HEK293 (cell line): Measurements from ENCODE around the gene IREB2.

Source experiments
- CTCF ChIA-PET: fragments of 350-600 bp; formaldehyde crosslinking; extraction: SDS; loops from one replicate; lab custom pipeline; 2021; ENCODE audit warnings: antibody characterized with exemption; lab: Yijun Ruan, JAX
- POLR2A ChIA-PET: fragments of 300-600 bp; formaldehyde crosslinking; extraction: SDS; loops from one replicate; lab custom pipeline; 2020; ENCODE audit warnings: antibody characterized with exemption, inconsistent platforms; lab: Yijun Ruan, JAX
- H3K27ac ChIP-seq: fragments of 200-500 bp; sonication (Bioruptor generic); 2 replicates; pipeline ENCODE4 v1.5.1; 2014; ENCODE audit warnings: low read depth, low read length, control low read depth, inconsistent platforms; ENCODE audit errors: extremely low read depth
- H3K36me3 ChIP-seq, 2 experiments: fragments of 200-500 bp in 1 of 2; sonication (Bioruptor generic) in 1 of 2; 1 replicate in 1 of 2; 2 replicates in 1 of 2; pipeline ENCODE4 v1.5.1; 2014 to 2017; ENCODE audit warnings: inconsistent platforms in 2 of 2, low read length in 2 of 2; ENCODE audit not compliant: control insufficient read depth in 2 of 2, insufficient read depth in 1 of 2
- H3K4me1 ChIP-seq: fragments of 200-500 bp; sonication (Bioruptor generic); 2 replicates; pipeline ENCODE4 v1.5.1; 2014; ENCODE audit warnings: mild to moderate bottlenecking, low read length, inconsistent platforms; ENCODE audit not compliant: control insufficient read depth, insufficient read depth
- H3K4me3 ChIP-seq: 2 replicates; pipeline ENCODE4 v1.5.1; 2011; ENCODE audit warnings: low read depth, mild to moderate bottlenecking, control low read depth, low read length, moderate library complexity
- H3K9me3 ChIP-seq: fragments of 200-500 bp; sonication (Bioruptor generic); 2 replicates; pipeline ENCODE4 v1.5.1; 2014; ENCODE audit warnings: low read depth, low read length, inconsistent platforms; ENCODE audit not compliant: control insufficient read depth, insufficient read depth
- GLI4 ChIP-seq: fragments of 450-650 bp; formaldehyde crosslinking; IDR thresholded peaks from 2 replicates; pipeline ENCODE4 v1.5.1; 2016; ENCODE audit warnings: missing biosample characterization, missing genetic modification characterization
- HOXA7 ChIP-seq: sonication (generic); formaldehyde crosslinking; IDR thresholded peaks from 2 replicates; pipeline ENCODE4 v1.8.1; 2022; ENCODE audit warnings: missing genetic modification reagents, borderline replicate concordance
- ZBTB21 ChIP-seq: fragments of 450-650 bp; formaldehyde crosslinking; IDR thresholded peaks from 2 replicates; pipeline ENCODE4 v1.5.1; 2017; ENCODE audit warnings: missing biosample characterization, missing genetic modification characterization
- ZBTB7A ChIP-seq: fragments of 450-650 bp; formaldehyde crosslinking; IDR thresholded peaks from 2 replicates; pipeline ENCODE4 v1.5.1; 2016; ENCODE audit warnings: low read depth, missing biosample characterization, missing genetic modification characterization
- ZFP41 ChIP-seq: fragments of 450-650 bp; formaldehyde crosslinking; IDR thresholded peaks from 2 replicates; pipeline ENCODE4 v1.5.1; 2016; ENCODE audit warnings: missing biosample characterization, missing genetic modification characterization, borderline replicate concordance
- ZNF211 ChIP-seq: fragments of 450-650 bp; formaldehyde crosslinking; IDR thresholded peaks from 2 replicates; pipeline ENCODE4 v1.5.1; 2016; ENCODE audit warnings: low read depth, missing biosample characterization, missing genetic modification characterization
- ZNF266 ChIP-seq: fragments of 450-650 bp; formaldehyde crosslinking; IDR thresholded peaks from 2 replicates; pipeline ENCODE4 v1.5.1; 2016; ENCODE audit warnings: missing biosample characterization, missing genetic modification characterization, low read depth
- ZNF311 ChIP-seq: fragments of 450-650 bp; formaldehyde crosslinking; IDR thresholded peaks from 2 replicates; pipeline ENCODE4 v1.5.1; 2017; ENCODE audit warnings: missing biosample characterization, missing genetic modification characterization, borderline replicate concordance
- ZNF530 ChIP-seq: fragments of 450-650 bp; formaldehyde crosslinking; IDR thresholded peaks from 2 replicates; pipeline ENCODE4 v1.5.1; 2016; ENCODE audit warnings: low read depth, missing biosample characterization, missing genetic modification characterization
- ZNF558 ChIP-seq: fragments of 450-650 bp; formaldehyde crosslinking; IDR thresholded peaks from 2 replicates; pipeline ENCODE4 v1.5.1; 2016; ENCODE audit warnings: missing biosample characterization, missing genetic modification characterization
- ZNF621 ChIP-seq: fragments of 450-650 bp; formaldehyde crosslinking; IDR thresholded peaks from 2 replicates; pipeline ENCODE4 v1.5.1; 2017; ENCODE audit warnings: missing biosample characterization, missing genetic modification characterization
- ZNF623 ChIP-seq: fragments of 450-650 bp; formaldehyde crosslinking; IDR thresholded peaks from 2 replicates; pipeline ENCODE4 v1.5.1; 2016; ENCODE audit warnings: missing biosample characterization, missing genetic modification characterization
- ZNF624 ChIP-seq: fragments of 450-650 bp; formaldehyde crosslinking; IDR thresholded peaks from 2 replicates; pipeline ENCODE4 v1.5.1; 2017; ENCODE audit warnings: missing biosample characterization, missing genetic modification characterization
- ZNF792 ChIP-seq: fragments of 450-650 bp; formaldehyde crosslinking; IDR thresholded peaks from 2 replicates; pipeline ENCODE4 v1.5.1; 2016; ENCODE audit warnings: missing biosample characterization, missing genetic modification characterization
- TF ChIP-seq, protein P1 (sequence below): fragments of 450-650 bp; formaldehyde crosslinking; IDR thresholded peaks from 2 replicates; pipeline ENCODE4 v1.5.1; 2017; ENCODE audit warnings: missing biosample characterization, missing genetic modification characterization
- TF ChIP-seq, protein P2 (sequence below): fragments of 450-650 bp; formaldehyde crosslinking; IDR thresholded peaks from 2 replicates; pipeline ENCODE4 v1.5.1; 2016; ENCODE audit warnings: missing biosample characterization, missing genetic modification characterization
- TF ChIP-seq, protein P3 (sequence below): fragments of 450-650 bp; formaldehyde crosslinking; IDR thresholded peaks from 2 replicates; pipeline ENCODE4 v1.5.1; 2016; ENCODE audit warnings: missing biosample characterization, missing genetic modification characterization
- TF ChIP-seq, protein P4 (sequence below): fragments of 450-650 bp; formaldehyde crosslinking; IDR thresholded peaks from 2 replicates; pipeline ENCODE4 v1.5.1; 2017; ENCODE audit warnings: missing biosample characterization, missing genetic modification characterization

IREB2 gene

DNA sequence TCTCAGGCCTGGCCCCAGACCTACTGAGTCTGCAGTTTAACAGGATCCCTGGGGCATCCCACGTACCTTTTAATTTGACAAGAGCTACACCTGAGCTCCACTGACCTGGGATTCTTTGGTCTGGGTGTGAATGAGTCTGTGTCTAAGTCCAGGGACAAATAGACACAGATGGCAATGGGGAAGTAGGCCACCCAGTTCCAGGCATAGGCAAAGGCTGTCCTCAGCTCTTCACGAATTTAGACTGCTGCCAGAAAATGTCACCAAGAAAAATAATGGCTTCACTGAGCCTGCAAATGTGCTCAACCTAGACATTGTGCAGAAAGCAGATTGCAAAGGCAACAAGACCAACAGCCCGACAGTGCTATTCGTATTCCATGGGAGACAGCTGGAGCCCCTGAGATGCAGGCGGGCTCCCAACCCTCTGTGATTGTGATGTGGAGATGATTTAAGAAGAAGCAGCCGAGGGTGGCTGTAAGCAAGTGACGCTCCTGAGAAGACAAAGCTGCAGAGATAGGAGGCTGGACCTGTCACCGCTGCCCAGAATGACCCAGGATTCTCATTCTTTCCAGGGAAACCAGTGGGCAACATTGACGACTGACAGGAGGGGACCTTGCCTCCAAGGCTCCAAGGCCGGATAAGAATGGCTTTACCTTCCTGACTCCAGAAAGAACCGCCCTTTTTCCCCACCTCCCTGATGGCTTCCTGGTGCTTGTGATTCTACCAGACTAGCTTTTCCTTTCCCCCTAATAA is 39.8 kb upstream of the IREB2 start (continued):
- TF ChIP-seq, protein P1, sequence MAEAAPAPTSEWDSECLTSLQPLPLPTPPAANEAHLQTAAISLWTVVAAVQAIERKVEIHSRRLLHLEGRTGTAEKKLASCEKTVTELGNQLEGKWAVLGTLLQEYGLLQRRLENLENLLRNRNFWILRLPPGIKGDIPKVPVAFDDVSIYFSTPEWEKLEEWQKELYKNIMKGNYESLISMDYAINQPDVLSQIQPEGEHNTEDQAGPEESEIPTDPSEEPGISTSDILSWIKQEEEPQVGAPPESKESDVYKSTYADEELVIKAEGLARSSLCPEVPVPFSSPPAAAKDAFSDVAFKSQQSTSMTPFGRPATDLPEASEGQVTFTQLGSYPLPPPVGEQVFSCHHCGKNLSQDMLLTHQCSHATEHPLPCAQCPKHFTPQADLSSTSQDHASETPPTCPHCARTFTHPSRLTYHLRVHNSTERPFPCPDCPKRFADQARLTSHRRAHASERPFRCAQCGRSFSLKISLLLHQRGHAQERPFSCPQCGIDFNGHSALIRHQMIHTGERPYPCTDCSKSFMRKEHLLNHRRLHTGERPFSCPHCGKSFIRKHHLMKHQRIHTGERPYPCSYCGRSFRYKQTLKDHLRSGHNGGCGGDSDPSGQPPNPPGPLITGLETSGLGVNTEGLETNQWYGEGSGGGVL (tag by site-specific recombination): no peak
- TF ChIP-seq ZNF623 (tag by site-specific recombination) (no peak), ZNF558 (tag by site-specific recombination) (no peak), ZNF211 (tag by site-specific recombination) (no peak), ZBTB21 (no peak), ZFP41 (tag by site-specific recombination) (no peak), ZNF624 (tag by site-specific recombination) (no peak), ZNF266 (tag by site-specific recombination) (no peak), ZNF530 (tag by site-specific recombination) (no peak)
- TF ChIP-seq, protein P2, sequence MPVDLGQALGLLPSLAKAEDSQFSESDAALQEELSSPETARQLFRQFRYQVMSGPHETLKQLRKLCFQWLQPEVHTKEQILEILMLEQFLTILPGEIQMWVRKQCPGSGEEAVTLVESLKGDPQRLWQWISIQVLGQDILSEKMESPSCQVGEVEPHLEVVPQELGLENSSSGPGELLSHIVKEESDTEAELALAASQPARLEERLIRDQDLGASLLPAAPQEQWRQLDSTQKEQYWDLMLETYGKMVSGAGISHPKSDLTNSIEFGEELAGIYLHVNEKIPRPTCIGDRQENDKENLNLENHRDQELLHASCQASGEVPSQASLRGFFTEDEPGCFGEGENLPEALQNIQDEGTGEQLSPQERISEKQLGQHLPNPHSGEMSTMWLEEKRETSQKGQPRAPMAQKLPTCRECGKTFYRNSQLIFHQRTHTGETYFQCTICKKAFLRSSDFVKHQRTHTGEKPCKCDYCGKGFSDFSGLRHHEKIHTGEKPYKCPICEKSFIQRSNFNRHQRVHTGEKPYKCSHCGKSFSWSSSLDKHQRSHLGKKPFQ (tag by site-specific recombination): no peak
- TF ChIP-seq, protein P3, sequence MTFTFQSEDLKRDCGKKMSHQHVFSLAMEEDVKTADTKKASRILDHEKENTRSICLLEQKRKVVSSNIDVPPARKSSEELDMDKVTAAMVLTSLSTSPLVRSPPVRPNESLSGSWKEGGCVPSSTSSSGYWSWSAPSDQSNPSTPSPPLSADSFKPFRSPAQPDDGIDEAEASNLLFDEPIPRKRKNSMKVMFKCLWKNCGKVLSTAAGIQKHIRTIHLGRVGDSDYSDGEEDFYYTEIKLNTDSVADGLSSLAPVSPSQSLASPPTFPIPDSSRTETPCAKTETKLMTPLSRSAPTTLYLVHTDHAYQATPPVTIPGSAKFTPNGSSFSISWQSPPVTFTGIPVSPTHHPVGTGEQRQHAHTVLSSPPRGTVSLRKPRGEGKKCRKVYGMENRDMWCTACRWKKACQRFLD: no peak

DNA sequence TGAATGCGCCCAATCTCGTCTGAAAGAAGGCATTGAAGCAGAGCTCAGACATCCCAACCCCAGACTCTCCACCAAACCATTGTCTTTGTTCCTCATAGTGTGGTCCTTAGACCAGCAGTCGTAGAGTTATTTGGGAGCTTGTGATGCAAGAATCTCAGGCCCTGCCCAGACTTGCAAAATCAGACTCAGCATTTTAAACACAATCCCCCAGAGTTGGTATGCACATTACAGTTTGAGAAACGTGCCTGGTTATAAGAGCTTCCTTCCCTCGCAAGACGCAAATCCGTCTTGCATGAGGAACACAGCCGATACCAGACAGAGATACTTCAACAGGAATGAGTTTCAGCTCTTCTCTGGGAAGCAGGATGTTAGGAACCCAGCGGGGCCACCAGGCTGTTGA is 38.9 kb upstream of the IREB2 start:
- ChIA-PET POLR2A (interaction anchor here (1.1 to 1.6 kb wide), 3 partner anchors 9 to 100 kb away, joined by 3 to 5 read pairs (median 3); partner anchors contain the start of gene SKIC8), CTCF (interaction anchor here (0.7 to 5.0 kb wide), 6 partner anchors 14 to 366 kb away, joined by 3 to 29 read pairs (median 4); partner anchors contain the start of gene CRABP1)
- Histone ChIP-seq H3K4me3 (no peak overlapping the region), H3K36me3 (no peaks in the 10 kb centered on the region)
- no peak for TF ChIP-seq HOXA7 (CRISPR knock-in tag)
- TF ChIP-seq ZBTB7A (tag by site-specific recombination): no peak
- TF ChIP-seq, protein P4, sequence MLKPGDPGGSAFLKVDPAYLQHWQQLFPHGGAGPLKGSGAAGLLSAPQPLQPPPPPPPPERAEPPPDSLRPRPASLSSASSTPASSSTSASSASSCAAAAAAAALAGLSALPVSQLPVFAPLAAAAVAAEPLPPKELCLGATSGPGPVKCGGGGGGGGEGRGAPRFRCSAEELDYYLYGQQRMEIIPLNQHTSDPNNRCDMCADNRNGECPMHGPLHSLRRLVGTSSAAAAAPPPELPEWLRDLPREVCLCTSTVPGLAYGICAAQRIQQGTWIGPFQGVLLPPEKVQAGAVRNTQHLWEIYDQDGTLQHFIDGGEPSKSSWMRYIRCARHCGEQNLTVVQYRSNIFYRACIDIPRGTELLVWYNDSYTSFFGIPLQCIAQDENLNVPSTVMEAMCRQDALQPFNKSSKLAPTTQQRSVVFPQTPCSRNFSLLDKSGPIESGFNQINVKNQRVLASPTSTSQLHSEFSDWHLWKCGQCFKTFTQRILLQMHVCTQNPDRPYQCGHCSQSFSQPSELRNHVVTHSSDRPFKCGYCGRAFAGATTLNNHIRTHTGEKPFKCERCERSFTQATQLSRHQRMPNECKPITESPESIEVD (tag by site-specific recombination): no peak
- TF ChIP-seq ZNF621 (tag by site-specific recombination): no peak
- no peak for TF ChIP-seq ZNF311 (tag by site-specific recombination)
- TF ChIP-seq ZNF792 (tag by site-specific recombination): no peak
- TF ChIP-seq GLI4 (tag by site-specific recombination): no peak
- TF ChIP-seq, all 188 proteins: peak for 0
- Histone ChIP-seq H3K9me3 (no peaks in the 10 kb centered on the region), H3K27ac (no peak overlapping the region), H3K4me1 (no peaks in the 10 kb centered on the region; the same call in 1 of the 2 replicates)
